Peyer's patch (tissue), 4 donors: ENCODE results near the gene ERICH6. TPM values are rescaled to one million over a fixed set of nuclear protein-coding genes. Genes with fewer than 3 reads are reported as not detected.
"Not testable (repeated sequence)": the region's sequence is repeated elsewhere in the genome, so short reads cannot be mapped to it uniquely, and the experiment has no call there.

Source experiments
- DNase-seq, 3 donors: peaks; one replicate each; pipeline ENCODE4 v3.0.0-alpha.2; 2017 to 2019
- H3K27ac ChIP-seq, 4 donors: fragments of 200-600 bp; sonication (generic); one replicate each; pipeline ENCODE4 v1.5.1; 2016 to 2019
- H3K27me3 ChIP-seq, 2 donors: fragments of 200-600 bp; sonication (generic); one replicate each; pipeline ENCODE4 v1.5.1; 2019
- H3K36me3 ChIP-seq, 3 donors: fragments of 200-600 bp; sonication (generic); one replicate each; pipeline ENCODE4 v1.5.1; 2016 to 2019
- H3K4me1 ChIP-seq, 4 donors: fragments of 200-600 bp; sonication (generic); one replicate each; pipeline ENCODE4 v1.5.1; 2016 to 2019
- H3K4me3 ChIP-seq, 4 donors: fragments of 200-600 bp; sonication (generic); 1 replicate in 3 of 4; 2 replicates in 1 of 4; pipeline ENCODE4 v1.5.1; 2016 to 2019; ENCODE audit warnings: mild to moderate bottlenecking in 1 of 4
- H3K9me3 ChIP-seq, 4 donors: fragments of 200-600 bp; sonication (generic); one replicate each; pipeline ENCODE4 v1.5.1; 2016 to 2019; ENCODE audit warnings: mild to moderate bottlenecking in 1 of 4
- CTCF ChIP-seq, 6 experiments: fragments of 450-650 bp in 4 of 6; fragments of 200-600 bp in 2 of 6; sonication (generic) in 1 of 6; IDR thresholded peaks; one replicate each; pipeline ENCODE4 v1.5.1; 2017 to 2019; ENCODE audit warnings: antibody characterized with exemption in 6 of 6, mild to moderate bottlenecking in 3 of 6, moderate library complexity in 1 of 6
- POLR2A ChIP-seq, 2 donors: fragments of 450-650 bp; IDR thresholded peaks; one replicate each; pipeline ENCODE4 v1.5.1; 2017; ENCODE audit warnings: antibody characterized with exemption in 2 of 2, mild to moderate bottlenecking in 2 of 2, moderate library complexity in 2 of 2
- total RNA-seq, 4 donors: library from RNA; depleted of rRNA; stranded (reverse); fragments of >200 nt; gene quantifications; one replicate each; pipeline ENCODE4 v1.1.0, GENCODE V29; 2016

ERICH6 gene
- total RNA-seq, 4 donors from 2014 or later = not detected

GRCh38 chr3:150631515-150632221, 72.1 kb downstream of the ERICH6 start:
- Histone ChIP-seq H3K9me3 (no peaks in the 10 kb centered on the region), H3K27ac (no peak overlapping the region), H3K4me1 (no peaks in the 10 kb centered on the region), H3K4me3 (no peak overlapping the region), H3K36me3 (peaks cover 0 to 30% (median 0%) of the 10 kb centered on the region in 3 donors), H3K27me3 (no peaks in the 10 kb centered on the region)
- TF ChIP-seq CTCF (IDR thresholded peaks at IDR 0.05) = no peak
- no peak for TF ChIP-seq POLR2A (IDR thresholded peaks at IDR 0.05)
- DNase-seq = no peak

DNA sequence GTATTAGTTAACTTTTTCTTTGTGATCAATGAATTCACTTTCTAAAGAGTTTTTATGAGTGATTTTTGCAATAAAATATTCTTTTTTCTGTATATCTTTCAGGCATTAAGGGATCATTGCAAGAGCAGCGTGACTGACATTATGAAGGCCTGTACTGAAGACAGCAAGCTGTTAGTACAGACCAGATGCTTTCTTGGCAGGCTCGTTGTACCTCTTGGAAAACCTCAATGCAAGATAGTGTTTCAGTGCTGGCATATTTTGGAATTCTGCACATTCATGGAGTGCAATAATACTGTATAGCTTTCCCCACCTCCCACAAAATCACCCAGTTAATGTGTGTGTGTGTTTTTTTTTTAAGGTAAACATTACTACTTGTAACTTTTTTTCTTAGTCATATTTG, 76.2 kb downstream of the ERICH6 start:
- Histone ChIP-seq H3K4me3 (no peak overlapping the region), H3K27ac (no peak overlapping the region), H3K9me3 (no peaks in the 10 kb centered on the region), H3K27me3 (no peaks in the 10 kb centered on the region), H3K36me3 (peaks cover 0 to 49% (median 0%) of the 10 kb centered on the region in 3 donors), H3K4me1 (peaks cover 0 to 3% (median 0%) of the 10 kb centered on the region in 4 donors)
- no peak for DNase-seq
- TF ChIP-seq CTCF (IDR thresholded peaks at IDR 0.05) = no peak
- no peak for TF ChIP-seq POLR2A (IDR thresholded peaks at IDR 0.05)

DNA sequence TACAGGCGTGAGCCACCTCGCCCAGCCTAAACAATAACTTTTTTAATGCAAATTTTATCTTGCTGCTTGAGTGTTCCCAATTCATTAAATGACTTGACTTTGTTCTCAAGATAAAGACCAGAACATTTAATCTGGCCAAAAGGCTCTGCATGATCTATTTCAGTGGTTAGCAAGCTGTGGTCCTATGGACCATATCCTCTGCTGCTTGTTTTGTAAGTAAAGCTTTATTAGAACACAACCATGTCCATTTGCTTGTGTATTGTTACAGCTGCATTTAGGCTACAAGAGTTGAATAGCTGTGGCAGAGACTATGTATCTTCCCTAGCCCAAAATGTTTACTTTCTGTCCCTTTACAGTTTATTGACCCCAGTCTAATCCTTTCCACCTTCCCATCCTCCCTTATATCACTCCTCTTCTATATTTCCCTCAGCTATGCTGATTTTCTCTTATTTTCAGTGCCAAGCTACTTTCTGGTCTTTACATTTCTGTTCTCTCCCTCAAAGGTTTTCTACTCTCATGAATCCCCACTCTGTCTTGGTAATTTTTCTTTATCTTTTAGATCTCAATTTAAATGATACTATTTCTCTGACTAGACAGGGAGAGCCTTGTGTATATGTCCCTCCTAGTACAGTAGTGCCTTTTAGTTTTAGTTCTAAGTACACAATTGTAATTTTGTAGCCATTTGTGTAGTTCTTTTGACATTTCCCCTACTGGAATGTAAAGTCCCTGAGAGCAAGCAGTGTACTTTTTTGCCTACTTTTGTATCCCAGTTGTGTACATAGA, 77.4 kb downstream of the ERICH6 start:
- H3K4me3 ChIP-seq = no peak overlapping the region
- no peaks in the 10 kb centered on the region for H3K27me3 ChIP-seq
- H3K9me3 ChIP-seq = no peaks in the 10 kb centered on the region
- H3K27ac ChIP-seq = no peak overlapping the region
- TF ChIP-seq POLR2A (IDR thresholded peaks at IDR 0.05) (no peak), CTCF (IDR thresholded peaks at IDR 0.05) (no peak)
- no peak for DNase-seq
- H3K36me3 ChIP-seq = peaks cover 0 to 44% (median 0%) of the 10 kb centered on the region in 3 donors
- peaks cover 0 to 3% (median 0%) of the 10 kb centered on the region in 4 donors for H3K4me1 ChIP-seq

DNA sequence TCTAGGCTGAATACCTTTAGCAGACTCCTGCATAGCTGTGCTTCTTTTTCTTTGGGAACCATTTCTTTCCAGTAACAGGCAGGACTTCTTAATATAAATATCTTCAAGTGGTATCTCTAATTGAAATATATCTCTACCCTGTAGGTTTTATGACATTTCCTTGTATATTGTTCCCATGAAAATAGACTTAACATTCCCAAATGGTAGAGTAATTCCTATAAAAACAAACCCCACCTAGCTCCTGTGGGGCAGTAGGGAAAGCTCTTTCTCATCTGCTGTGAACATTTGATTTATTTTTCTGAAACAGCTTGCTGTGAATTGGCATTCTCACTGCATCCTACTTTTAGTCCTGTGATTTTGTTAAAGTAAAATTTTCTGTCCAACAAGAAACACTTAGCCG, 79.8 kb downstream of the ERICH6 start:
- no peak for DNase-seq
- Histone ChIP-seq H3K36me3 (peaks cover 0 to 36% (median 0%) of the 10 kb centered on the region in 3 donors), H3K27ac (no peak overlapping the region), H3K4me3 (no peak overlapping the region), H3K27me3 (no peaks in the 10 kb centered on the region), H3K4me1 (peaks cover 0 to 3% (median 0%) of the 10 kb centered on the region in 4 donors), H3K9me3 (no peaks in the 10 kb centered on the region)
- no peak for TF ChIP-seq POLR2A (IDR thresholded peaks at IDR 0.05)
- TF ChIP-seq CTCF (IDR thresholded peaks at IDR 0.05) = no peak

DNA sequence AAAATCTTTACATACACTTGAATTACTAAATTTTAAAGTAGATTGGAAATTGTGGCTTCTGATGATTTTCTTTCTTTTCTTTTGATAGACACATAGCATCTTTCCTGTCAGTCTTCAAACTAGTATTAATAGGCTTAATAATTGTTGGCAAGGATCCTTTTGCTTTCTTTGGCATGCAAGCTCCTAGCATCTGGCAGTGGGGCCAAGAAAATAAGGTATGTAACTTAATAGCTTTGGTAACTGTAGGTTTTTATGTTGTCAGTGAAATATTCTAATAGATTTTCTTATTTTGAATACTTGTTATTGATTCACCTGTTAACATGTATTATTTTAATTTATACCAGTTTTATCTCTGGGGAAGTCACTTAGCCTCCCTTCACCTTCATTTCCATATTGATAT, 80.8 kb downstream of the ERICH6 start:
- not testable (repeated sequence) for H3K4me1 ChIP-seq, H3K27ac ChIP-seq, H3K9me3 ChIP-seq, H3K4me3 ChIP-seq, H3K27me3 ChIP-seq, DNase-seq
- H3K36me3 ChIP-seq = peaks cover 0 to 36% (median 0%) of the 10 kb centered on the region in 3 donors
